ENCODE measurements around the gene SLC39A7. TPM values are rescaled to one million over a fixed set of nuclear protein-coding genes. Genes with fewer than 3 reads are reported as not detected.

Gene SLC39A7
- total and polyA plus RNA-seq, 2 of the 13 experiments (the other 11 are each of a cell fraction or from before 2014, with no cell fraction given), result 142 to 229 TPM

- TF ChIP-seq, protein P1, sequence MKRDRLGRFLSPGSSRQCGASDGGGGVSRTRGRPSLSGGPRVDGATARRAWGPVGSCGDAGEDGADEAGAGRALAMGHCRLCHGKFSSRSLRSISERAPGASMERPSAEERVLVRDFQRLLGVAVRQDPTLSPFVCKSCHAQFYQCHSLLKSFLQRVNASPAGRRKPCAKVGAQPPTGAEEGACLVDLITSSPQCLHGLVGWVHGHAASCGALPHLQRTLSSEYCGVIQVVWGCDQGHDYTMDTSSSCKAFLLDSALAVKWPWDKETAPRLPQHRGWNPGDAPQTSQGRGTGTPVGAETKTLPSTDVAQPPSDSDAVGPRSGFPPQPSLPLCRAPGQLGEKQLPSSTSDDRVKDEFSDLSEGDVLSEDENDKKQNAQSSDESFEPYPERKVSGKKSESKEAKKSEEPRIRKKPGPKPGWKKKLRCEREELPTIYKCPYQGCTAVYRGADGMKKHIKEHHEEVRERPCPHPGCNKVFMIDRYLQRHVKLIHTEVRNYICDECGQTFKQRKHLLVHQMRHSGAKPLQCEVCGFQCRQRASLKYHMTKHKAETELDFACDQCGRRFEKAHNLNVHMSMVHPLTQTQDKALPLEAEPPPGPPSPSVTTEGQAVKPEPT (CRISPR knock-in tag; IDR thresholded peaks at IDR 0.05; ENCODE audit: low read depth), result no peak
- TF ChIP-seq ZBTB38 (CRISPR knock-in tag; IDR thresholded peaks at IDR 0.05) (no peak), DMAP1 (CRISPR knock-in tag; IDR thresholded peaks at IDR 0.05) (no peak)
Observed at GRCh38 chr6:33174784-33175183, 25.9 kb upstream of the SLC39A7 start (continued).

GRCh38 chr6:33175436-33176069 lies 25.1 kb upstream of the SLC39A7 start:
- Histone ChIP-seq H3K9me3 (ENCODE audit: low read length) (no peaks in the 10 kb centered on the region), H3K4me2 (ENCODE audit: low read depth, low read length) (no peak overlapping the region), H3K4me1 (ENCODE audit: insufficient read depth, low read length) (peaks cover 22% of the 10 kb centered on the region), H4K20me1 (ENCODE audit: insufficient read depth, low read length) (no peaks in the 10 kb centered on the region), H3K36me3 (replicated peaks in 1 of 2; ENCODE audit: control insufficient read depth in 1 of 2, insufficient read depth in 2 of 2, low read length in 2 of 2) (no peaks in the 10 kb centered on the region), H3K27me3 (ENCODE audit: control insufficient read depth in 1 of 2, insufficient read depth in 2 of 2, low read length in 2 of 2) (peaks cover 5 to 61% of the 10 kb centered on the region in 2 experiments; a peak in 4 of 5 replicates), H3K27ac (ENCODE audit: extremely low read length, insufficient read depth, low read length) (no peak overlapping the region), H3K9ac (ENCODE audit: insufficient read depth, low read depth, low read length) (no peak overlapping the region), H2AFZ (ENCODE audit: low read length) (no peak overlapping the region), H3K79me2 (ENCODE audit: insufficient read depth, low read length) (no peaks in the 10 kb centered on the region), H3K4me3 (replicated peaks in 1 of 3; ENCODE audit: insufficient read depth in 1 of 3, low read depth in 2 of 3, low read length in 3 of 3) (no peak overlapping the region)
- intact Hi-C loops (cut with micrococcal nuclease; ENCODE audit: unreplicated experiment) (no loop called here), in situ Hi-C loops (cut with HindIII; ENCODE audit: extremely low pct_ligation_motif_present, low pct_unique_long_range_greater_than_20kb) (no loop called here)
- TF ChIP-seq ZNF552 (CRISPR knock-in tag; IDR thresholded peaks at IDR 0.05; ENCODE audit: borderline replicate concordance) (no peak), ZNF205 (CRISPR knock-in tag; IDR thresholded peaks at IDR 0.05) (no peak), SIX4 (CRISPR knock-in tag; IDR thresholded peaks at IDR 0.05) (no peak), XRCC5 (optimal IDR thresholded peaks at IDR 0.05; ENCODE audit: low read length) (peak; percentile 49), SMC3 (IDR thresholded peaks at IDR 0.05; ENCODE audit: low read length) (peak; percentile 48), ZNF121 (CRISPR knock-in tag; IDR thresholded peaks at IDR 0.05) (no peak), MBNL3 (CRISPR knock-in tag; conservative IDR thresholded peaks at IDR 0.05) (no peak), RAD21 (CRISPR knock-in tag; IDR thresholded peaks at IDR 0.05) (0 out of 2 replicates have a peak, but pooled peaks have one; percentile 23), KLF11 (CRISPR knock-in tag; IDR thresholded peaks at IDR 0.05) (no peak), STAG1 (CRISPR knock-in tag; IDR thresholded peaks at IDR 0.05) (peak; percentile 49), ZNF75D (CRISPR knock-in tag; IDR thresholded peaks at IDR 0.05; ENCODE audit: borderline replicate concordance) (no peak), MAZ (IDR thresholded peaks at IDR 0.05; ENCODE audit: borderline replicate concordance, low read depth, low read length) (no peak), MAZ (CRISPR knock-in tag; IDR thresholded peaks at IDR 0.05; ENCODE audit: low read depth) (no peak)
- TF ChIP-seq, protein P2, sequence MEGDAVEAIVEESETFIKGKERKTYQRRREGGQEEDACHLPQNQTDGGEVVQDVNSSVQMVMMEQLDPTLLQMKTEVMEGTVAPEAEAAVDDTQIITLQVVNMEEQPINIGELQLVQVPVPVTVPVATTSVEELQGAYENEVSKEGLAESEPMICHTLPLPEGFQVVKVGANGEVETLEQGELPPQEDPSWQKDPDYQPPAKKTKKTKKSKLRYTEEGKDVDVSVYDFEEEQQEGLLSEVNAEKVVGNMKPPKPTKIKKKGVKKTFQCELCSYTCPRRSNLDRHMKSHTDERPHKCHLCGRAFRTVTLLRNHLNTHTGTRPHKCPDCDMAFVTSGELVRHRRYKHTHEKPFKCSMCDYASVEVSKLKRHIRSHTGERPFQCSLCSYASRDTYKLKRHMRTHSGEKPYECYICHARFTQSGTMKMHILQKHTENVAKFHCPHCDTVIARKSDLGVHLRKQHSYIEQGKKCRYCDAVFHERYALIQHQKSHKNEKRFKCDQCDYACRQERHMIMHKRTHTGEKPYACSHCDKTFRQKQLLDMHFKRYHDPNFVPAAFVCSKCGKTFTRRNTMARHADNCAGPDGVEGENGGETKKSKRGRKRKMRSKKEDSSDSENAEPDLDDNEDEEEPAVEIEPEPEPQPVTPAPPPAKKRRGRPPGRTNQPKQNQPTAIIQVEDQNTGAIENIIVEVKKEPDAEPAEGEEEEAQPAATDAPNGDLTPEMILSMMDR (CRISPR knock-in tag; IDR thresholded peaks at IDR 0.05), result peak; percentile 66
- ATAC-seq (peak; percentile 73), FAIRE-seq (no peak), DNase-seq (ENCODE audit: low spot score) (peak; percentile 22)
- 34% methylated on average over 10 of the region's 10 CpGs for WGBS (ENCODE audit: low lambda C conversion rate)
- CTCF ChIA-PET (ENCODE audit: low intra/inter-chr PET ratio, low total read pairs), result interaction anchor here (1.1 kb wide), 1 partner anchor 73 kb away, joined by 4 read pairs; no protein-coding TSS in a partner anchor
- BruUV-seq (replicated peaks), result no TSS peak
- POLR2A ChIA-PET, result no interaction called here
